Measurements from ENCODE around the gene RAPGEF2.

The RAPGEF2 gene

DNA sequence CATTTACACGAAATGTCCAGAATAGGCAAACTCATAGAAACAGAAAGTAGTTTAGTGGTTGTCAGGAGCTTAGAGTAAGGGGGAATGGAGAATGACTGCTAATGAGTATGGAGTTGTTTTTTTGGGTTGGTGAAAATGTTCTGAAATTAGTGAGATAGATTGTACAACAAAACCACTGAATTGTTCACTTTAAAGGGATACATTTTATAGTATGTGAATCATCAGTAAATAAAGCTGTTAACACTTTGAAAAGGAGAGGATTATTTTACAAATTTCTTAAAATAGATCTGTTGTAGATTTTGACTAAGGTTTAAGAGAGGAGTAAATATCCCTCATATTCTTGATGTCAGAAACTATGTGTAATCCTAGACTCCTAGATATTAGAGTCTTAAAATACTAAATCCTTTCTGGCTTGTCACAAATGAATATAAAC is 82.7 kb downstream of the RAPGEF2 start:
- TF ChIP-seq, protein P1, sequence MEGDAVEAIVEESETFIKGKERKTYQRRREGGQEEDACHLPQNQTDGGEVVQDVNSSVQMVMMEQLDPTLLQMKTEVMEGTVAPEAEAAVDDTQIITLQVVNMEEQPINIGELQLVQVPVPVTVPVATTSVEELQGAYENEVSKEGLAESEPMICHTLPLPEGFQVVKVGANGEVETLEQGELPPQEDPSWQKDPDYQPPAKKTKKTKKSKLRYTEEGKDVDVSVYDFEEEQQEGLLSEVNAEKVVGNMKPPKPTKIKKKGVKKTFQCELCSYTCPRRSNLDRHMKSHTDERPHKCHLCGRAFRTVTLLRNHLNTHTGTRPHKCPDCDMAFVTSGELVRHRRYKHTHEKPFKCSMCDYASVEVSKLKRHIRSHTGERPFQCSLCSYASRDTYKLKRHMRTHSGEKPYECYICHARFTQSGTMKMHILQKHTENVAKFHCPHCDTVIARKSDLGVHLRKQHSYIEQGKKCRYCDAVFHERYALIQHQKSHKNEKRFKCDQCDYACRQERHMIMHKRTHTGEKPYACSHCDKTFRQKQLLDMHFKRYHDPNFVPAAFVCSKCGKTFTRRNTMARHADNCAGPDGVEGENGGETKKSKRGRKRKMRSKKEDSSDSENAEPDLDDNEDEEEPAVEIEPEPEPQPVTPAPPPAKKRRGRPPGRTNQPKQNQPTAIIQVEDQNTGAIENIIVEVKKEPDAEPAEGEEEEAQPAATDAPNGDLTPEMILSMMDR (IDR thresholded peaks at IDR 0.05; ENCODE audit: borderline replicate concordance, insufficient read depth, low read depth, low read length): no peak
- no peak overlapping the region for H3K4me3 ChIP-seq (ENCODE audit: low read depth, low read length)

DNA sequence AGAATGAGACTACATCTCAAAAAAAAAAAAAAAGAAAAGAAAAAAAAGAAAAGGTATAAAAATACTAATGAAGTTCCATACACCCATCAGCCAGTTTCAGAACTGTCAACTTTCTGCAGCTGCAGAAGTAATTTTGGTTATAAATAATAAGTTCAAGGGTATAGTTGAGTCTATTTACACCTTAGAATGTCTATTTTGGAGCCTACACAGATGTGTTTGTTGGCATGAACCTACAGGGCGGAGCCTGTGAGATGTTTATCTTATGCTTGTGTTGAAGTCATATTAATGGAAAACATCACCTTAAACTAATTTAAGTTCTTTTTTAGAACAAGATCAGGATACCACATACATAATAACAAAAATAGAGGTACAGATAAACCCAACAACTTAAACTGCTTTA is 85.8 kb downstream of the RAPGEF2 start:
- H3K4me3 ChIP-seq (ENCODE audit: low read depth, low read length): no peak overlapping the region
- TF ChIP-seq, protein P1 (IDR thresholded peaks at IDR 0.05; ENCODE audit: borderline replicate concordance, insufficient read depth, low read depth, low read length): no peak

DNA sequence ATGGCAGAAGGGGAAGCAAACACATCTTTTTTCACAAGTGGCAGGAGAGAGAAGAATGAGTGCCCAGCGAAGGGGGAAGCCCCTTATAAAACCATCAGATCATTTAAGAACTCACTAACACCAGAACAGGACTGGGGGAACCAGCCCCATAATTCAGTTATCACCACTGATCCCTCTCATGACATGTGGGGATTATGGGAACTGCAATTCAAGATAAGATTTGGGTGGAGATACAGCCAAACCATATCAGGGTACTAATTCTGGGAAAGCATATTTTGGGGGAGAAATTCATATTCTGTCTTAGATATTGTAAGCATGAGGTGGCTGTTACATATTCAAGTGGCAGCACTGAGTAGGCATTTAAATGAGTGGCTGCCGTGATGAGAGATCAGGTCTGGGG is 87.8 kb downstream of the RAPGEF2 start:
- no peak overlapping the region for H3K4me3 ChIP-seq (ENCODE audit: low read depth, low read length)

DNA sequence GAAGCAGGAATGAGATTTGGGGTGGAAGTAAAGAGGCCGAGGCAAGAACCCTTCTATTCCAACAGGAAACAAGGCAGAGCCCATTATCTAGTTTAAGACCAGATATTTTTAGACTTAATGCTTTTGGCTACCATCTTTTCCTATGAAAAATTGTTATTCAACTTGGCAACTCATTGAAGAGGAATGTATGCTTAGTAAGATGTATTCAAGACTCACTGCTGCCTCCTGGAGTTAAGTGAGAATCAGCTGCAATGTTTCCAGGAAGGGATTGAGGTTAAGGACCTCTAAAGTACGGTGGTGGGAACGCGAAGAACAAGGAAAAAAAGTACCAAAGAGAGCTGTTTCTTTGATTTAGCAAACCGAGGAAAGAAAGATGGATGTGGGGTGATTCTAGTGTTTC is 89.1 kb downstream of the RAPGEF2 start:
- H3K4me3 ChIP-seq (ENCODE audit: low read depth, low read length): no peak overlapping the region
- TF ChIP-seq, protein P1 (IDR thresholded peaks at IDR 0.05; ENCODE audit: borderline replicate concordance, insufficient read depth, low read depth, low read length): peak; percentile 32; the same call in 1 of the 2 replicates

More for the DNA sequence above, 87.8 kb downstream of the RAPGEF2 start:
- TF ChIP-seq, protein P1 (IDR thresholded peaks at IDR 0.05; ENCODE audit: borderline replicate concordance, insufficient read depth, low read depth, low read length): no peak

DNA sequence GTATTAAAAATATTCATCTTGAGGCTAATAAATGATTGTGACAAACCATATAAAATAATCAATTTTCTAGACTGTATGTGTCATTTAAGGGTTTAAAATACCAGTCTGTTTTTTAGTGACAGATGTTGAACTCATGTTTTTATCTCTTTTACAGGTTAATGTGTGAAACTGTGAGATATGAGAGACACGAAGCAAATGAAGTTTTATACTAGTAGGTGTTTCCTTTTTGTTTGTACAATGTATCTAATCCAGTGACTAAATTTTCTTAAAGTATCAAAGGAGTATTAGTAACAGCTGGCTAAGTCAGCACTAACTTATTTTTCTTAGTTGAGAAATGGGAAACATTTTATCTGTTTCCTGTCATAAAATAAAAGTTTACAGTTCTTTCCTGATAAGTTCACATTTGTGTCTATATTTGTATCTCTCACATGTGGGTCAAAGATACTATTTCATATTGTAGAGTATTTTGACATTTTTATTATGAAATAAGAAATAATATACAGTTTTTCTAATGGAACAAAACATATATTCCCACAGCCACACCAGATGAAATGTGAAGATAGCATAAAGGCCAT is 90.3 kb downstream of the RAPGEF2 start:
- TF ChIP-seq, protein P1 (IDR thresholded peaks at IDR 0.05; ENCODE audit: borderline replicate concordance, insufficient read depth, low read depth, low read length): no peak

DNA sequence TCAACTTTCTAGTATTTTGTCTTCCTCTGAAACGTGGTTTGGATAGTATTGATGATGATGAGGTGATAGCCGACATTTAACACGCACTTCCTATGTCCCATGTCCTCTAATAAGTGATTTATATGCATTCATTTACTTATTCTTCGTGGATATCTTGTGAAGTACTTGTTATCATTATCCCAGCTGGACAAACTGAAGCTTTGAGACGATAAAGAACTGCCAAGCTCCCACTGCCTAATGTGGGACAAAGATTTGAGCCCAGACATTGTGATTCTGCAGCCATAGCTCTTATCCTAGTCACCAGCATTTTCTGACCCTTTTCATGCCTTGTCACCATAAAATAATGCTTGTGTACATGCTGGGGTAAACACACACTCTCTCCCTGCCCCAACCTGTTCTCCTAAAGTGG is 92.5 kb downstream of the RAPGEF2 start:
- TF ChIP-seq, protein P1 (IDR thresholded peaks at IDR 0.05; ENCODE audit: borderline replicate concordance, insufficient read depth, low read depth, low read length): no peak
- no peak overlapping the region for H3K4me3 ChIP-seq (ENCODE audit: low read depth, low read length)

More for the DNA sequence above, 90.3 kb downstream of the RAPGEF2 start:
- no peak overlapping the region for H3K4me3 ChIP-seq (ENCODE audit: low read depth, low read length)

DNA sequence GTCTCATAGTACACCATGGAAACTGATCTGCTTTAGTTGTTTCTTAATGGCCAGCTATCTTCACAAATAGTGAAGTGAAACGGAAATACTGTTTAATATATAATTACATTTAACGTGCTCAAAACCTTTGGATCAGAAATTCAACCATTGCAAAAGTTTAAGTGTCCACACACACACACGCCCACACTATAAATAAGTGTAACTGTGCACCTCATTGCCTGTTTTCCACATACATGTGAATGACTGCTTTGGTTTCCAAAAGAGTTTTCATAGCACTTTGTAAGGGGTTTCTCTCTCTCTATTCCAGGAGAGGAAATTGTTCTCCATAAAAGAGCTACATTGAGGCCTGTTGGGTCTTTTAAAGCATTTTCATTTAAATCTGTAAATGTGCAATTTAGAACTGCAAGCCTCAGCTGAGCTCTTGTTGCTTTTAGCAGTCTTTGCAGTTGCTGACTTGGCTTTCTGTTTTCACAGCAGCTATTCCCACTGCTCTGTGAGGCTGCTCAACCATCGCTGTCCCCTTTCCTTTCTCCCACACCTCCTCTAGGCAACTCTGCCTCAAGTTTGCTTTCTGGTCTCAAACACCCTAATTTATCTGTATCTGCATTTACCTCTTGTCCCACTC is 94.5 kb downstream of the RAPGEF2 start:
- TF ChIP-seq, protein P1 (IDR thresholded peaks at IDR 0.05; ENCODE audit: borderline replicate concordance, insufficient read depth, low read depth, low read length): no peak
- H3K4me3 ChIP-seq (ENCODE audit: low read depth, low read length): no peak overlapping the region
